Measurements from ENCODE around the gene SRGAP1. TPM values are rescaled to one million over a fixed set of nuclear protein-coding genes. Genes with fewer than 3 reads are reported as not detected.

The SRGAP1 gene
- total and polyA plus RNA-seq, 2 of the 8 experiments (the other 6 are each of a cell fraction or from before 2014, with no cell fraction given): 3.2 to 7.3 TPM

DNA sequence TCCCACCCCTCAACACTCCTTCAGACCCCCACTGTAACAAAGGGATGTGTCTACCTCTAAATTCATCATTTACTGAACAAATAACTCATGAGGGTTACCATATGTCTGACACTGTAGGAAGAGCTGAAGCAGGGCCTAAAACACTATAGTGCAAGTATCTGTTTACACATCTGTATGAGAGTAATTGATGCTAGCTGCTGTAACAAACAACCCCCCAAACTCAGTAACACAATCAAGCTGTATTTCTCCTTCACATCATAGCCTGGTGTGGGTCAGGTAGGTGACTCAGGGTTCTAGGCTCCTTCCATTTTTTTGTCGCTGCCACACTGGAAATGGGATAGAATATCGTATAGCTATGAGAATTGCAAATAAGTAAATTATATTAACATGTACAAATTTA, 312.6 kb downstream of the SRGAP1 start (continued):
- TF ChIP-seq CHD2 (IDR thresholded peaks at IDR 0.05; ENCODE audit: low read length) (no peak), HDAC6 (IDR thresholded peaks at IDR 0.05; ENCODE audit: low read depth, low read length) (no peak)
